Endothelial cell of umbilical vein (primary cell): Measurements from ENCODE around the gene INPP4B. TPM values are rescaled to one million over a fixed set of nuclear protein-coding genes. Genes with fewer than 3 reads are reported as not detected.
"Not testable (repeated sequence)": the region's sequence is repeated elsewhere in the genome, so short reads cannot be mapped to it uniquely, and the experiment has no call there.

Source experiments
- BruUV-seq: library from RNA; stranded (reverse); fragments of 400-500 nt; replicated peaks from 2 replicates; lab custom pipeline; 2021; lab: Mats Ljungman, UMichigan
- CTCF ChIA-PET: fragments of 300-600, 350-600 bp; sonication (Branson Sonifier 250); formaldehyde crosslinking; loops from one replicate; lab custom pipeline; 2021; ENCODE audit warnings: antibody characterized with exemption, inconsistent platforms; lab: Charles Lee
- POLR2A ChIA-PET: fragments of 300-600, 350-600 bp; sonication (Branson Sonifier 250); formaldehyde crosslinking; loops from one replicate; lab custom pipeline; 2021; ENCODE audit warnings: antibody characterized with exemption, inconsistent platforms; lab: Charles Lee
- DNase-seq: peaks from one replicate; pipeline ENCODE4 v3.0.0-alpha.2; 2011; ENCODE audit warnings: low read depth, low spot score
- FAIRE-seq: peaks from 2 replicates; lab custom pipeline; 2011; peaks lifted over from hg19 to GRCh38; lab: Jason Lieb, UNC
- H2AFZ ChIP-seq: 2 replicates; pipeline ENCODE4 v1.6.0; 2012; ENCODE audit warnings: low read depth, low read length, control low read depth, inconsistent platforms
- H3K27ac ChIP-seq: 2 replicates; pipeline ENCODE4 v1.5.1; 2011; ENCODE audit warnings: low read depth, mild to moderate bottlenecking, control low read depth, low read length, moderate library complexity; ENCODE audit not compliant: insufficient read depth
- H3K27me3 ChIP-seq, 2 experiments: 2 replicates each; pipeline versions ENCODE4 v1.6.0 to v1.6.1; 2011; ENCODE audit warnings: low read length in 2 of 2, mixed read lengths in 1 of 2; ENCODE audit not compliant: control insufficient read depth in 2 of 2, insufficient read depth in 2 of 2
- H3K36me3 ChIP-seq, 2 experiments: 2 replicates in 1 of 2; 3 replicates in 1 of 2; pipeline ENCODE4 v1.5.1; 2011; ENCODE audit warnings: low read length in 2 of 2, mild to moderate bottlenecking in 1 of 2, moderate library complexity in 1 of 2; ENCODE audit not compliant: control insufficient read depth in 2 of 2, insufficient read depth in 2 of 2; ENCODE audit errors: extremely low read depth in 1 of 2
- H3K4me1 ChIP-seq: 3 replicates; pipeline ENCODE4 v1.5.1; 2011; ENCODE audit warnings: mild to moderate bottlenecking, low read length; ENCODE audit not compliant: control insufficient read depth, insufficient read depth; ENCODE audit errors: extremely low read depth
- H3K4me2 ChIP-seq: 2 replicates; pipeline ENCODE4 v1.6.1; 2011; ENCODE audit warnings: low read length, control low read depth, mixed read lengths; ENCODE audit not compliant: insufficient read depth
- H3K4me3 ChIP-seq, 3 experiments: fragments of 200-600 bp in 1 of 3; sonication (generic), shearing (Covaris generic) in 1 of 3; replicated peaks in 1 of 3; 2 replicates each; pipeline ENCODE4 v1.5.1; 2011 to 2016; ENCODE audit warnings: control low read depth in 3 of 3, low read length in 3 of 3, mild to moderate bottlenecking in 2 of 3, inconsistent platforms in 1 of 3, low read depth in 1 of 3, moderate library complexity in 1 of 3; ENCODE audit not compliant: insufficient read depth in 1 of 3
- H3K79me2 ChIP-seq: 2 replicates; pipeline ENCODE4 v1.6.0; 2012; ENCODE audit warnings: low read length, inconsistent platforms; ENCODE audit not compliant: control insufficient read depth, insufficient read depth
- H3K9ac ChIP-seq: replicated peaks from 2 replicates; pipeline ENCODE3; 2011; ENCODE audit warnings: low read length, control low read depth; ENCODE audit not compliant: insufficient read depth; ENCODE audit errors: extremely low read depth
- H3K9me1 ChIP-seq: replicated peaks from 3 replicates; pipeline ENCODE4 v1.6.0; 2011; ENCODE audit warnings: mild to moderate bottlenecking, low read length; ENCODE audit not compliant: control insufficient read depth, insufficient read depth; ENCODE audit errors: extremely low read depth
- H3K9me3 ChIP-seq: replicated peaks from 2 replicates; pipeline ENCODE4 v1.5.1; 2012; ENCODE audit warnings: low read length, inconsistent platforms; ENCODE audit not compliant: control insufficient read depth, insufficient read depth
- H4K20me1 ChIP-seq: replicated peaks from 2 replicates; pipeline ENCODE3; 2011; ENCODE audit warnings: mild to moderate bottlenecking, low read length; ENCODE audit not compliant: control insufficient read depth, insufficient read depth; ENCODE audit errors: extremely low read depth
- FOS ChIP-seq: IDR thresholded peaks from 2 replicates; pipeline ENCODE4 v1.6.1; 2011; ENCODE audit warnings: mild to moderate bottlenecking, low read length, moderate library complexity, borderline replicate concordance; ENCODE audit not compliant: insufficient read depth
- GATA2 ChIP-seq: IDR thresholded peaks from 2 replicates; pipeline ENCODE4 v1.7.0; 2011; ENCODE audit warnings: low read depth, mild to moderate bottlenecking, moderate library complexity, mixed read lengths, low read length; ENCODE audit not compliant: insufficient read length, insufficient read depth
- JUN ChIP-seq: IDR thresholded peaks from 2 replicates; pipeline ENCODE4 v1.6.1; 2011; ENCODE audit warnings: borderline replicate concordance, low read depth; ENCODE audit not compliant: insufficient read length, insufficient read depth
- dilution Hi-C: fragments of 300-500 bp; cut with MboI; formaldehyde crosslinking; loops from one replicate; pipeline ENCODE4 v1.15.0; 2019; ENCODE audit warnings: low sequenced_read_pairs; ENCODE audit not compliant: extremely low pct_ligation_motif_present
- intact Hi-C: fragments of 100-400 bp; cut with micrococcal nuclease; formaldehyde crosslinking; loops from one replicate; pipeline ENCODE4 v1.10.0; 2022
- polyA plus RNA-seq, 4 experiments: library from polyadenylated mRNA; depleted of rRNA in 3 of 4; stranded (reverse) in 3 of 4; unstranded in 1 of 4; fragments of >200 nt; gene quantifications; 2 replicates each; pipeline versions ENCODE4 v1.2.1 to v1.2.3, GENCODE V29; 2011 to 2012; ENCODE audit warnings: missing spikeins in 1 of 4
- total RNA-seq: library from RNA; stranded (reverse); gene quantifications from 2 replicates; pipeline ENCODE4 v1.2.3, GENCODE V29; 2021

The INPP4B gene
- total and polyA plus RNA-seq, 2 donors (not counting 3 experiments of a cell fraction or from before 2014, with no cell fraction given): 0.41 to 3.1 TPM

- POLR2A ChIA-PET, dilution Hi-C loops, BruUV-seq: not testable (repeated sequence)
Measured at GRCh38 chr4:142066562-142066961, 779.5 kb downstream of the INPP4B start.

DNA sequence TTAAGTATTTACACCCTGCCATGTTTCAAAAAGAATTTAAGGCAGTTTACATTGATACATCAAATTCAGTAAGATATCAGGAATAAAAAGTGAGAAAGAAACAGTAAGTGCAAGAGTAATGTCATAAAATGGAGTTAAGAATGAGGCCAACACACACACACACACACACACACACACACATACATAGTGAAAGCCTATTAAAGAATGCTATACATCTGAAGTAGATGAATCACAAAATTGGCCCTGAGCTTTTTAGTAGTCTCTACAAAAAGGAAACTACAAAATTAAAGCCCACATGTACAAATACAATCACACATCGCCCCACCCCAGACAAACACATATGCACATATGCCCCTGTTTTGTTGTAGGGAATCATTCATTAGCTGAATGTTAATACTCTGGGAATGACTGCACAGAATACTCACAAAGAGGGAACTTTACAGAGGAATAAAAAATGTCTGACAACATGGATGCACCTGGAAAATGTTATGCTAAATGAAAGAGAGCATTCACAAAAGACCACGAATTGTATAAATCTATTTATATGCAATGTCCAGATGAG, 780.9 kb downstream of the INPP4B start:
- H3K9me1 ChIP-seq: no peaks in the 10 kb centered on the region
- no peaks in the 10 kb centered on the region for H4K20me1 ChIP-seq
- BruUV-seq: no TSS peak
- H3K27me3 ChIP-seq: no peaks in the 10 kb centered on the region
- TF ChIP-seq JUN (no peak), FOS (no peak), GATA2 (no peak)
- no peak overlapping the region for H3K4me3 ChIP-seq
- ChIA-PET CTCF (no interaction called here), POLR2A (no interaction called here)
- intact Hi-C loops: no loop called here
- H3K9ac ChIP-seq: no peak overlapping the region
- H3K36me3 ChIP-seq: no peaks in the 10 kb centered on the region
- H3K4me2 ChIP-seq: no peak overlapping the region
- DNase-seq (no peak), FAIRE-seq (no peak)
- H3K9me3 ChIP-seq: no peaks in the 10 kb centered on the region
- no peaks in the 10 kb centered on the region for H3K4me1 ChIP-seq
- dilution Hi-C loops: no loop called here
- no peaks in the 10 kb centered on the region for H3K79me2 ChIP-seq
- no peak overlapping the region for H3K27ac ChIP-seq
- H2AFZ ChIP-seq: no peak overlapping the region

More at GRCh38 chr4:142066562-142066961, 779.5 kb downstream of the INPP4B start:
- H3K79me2 ChIP-seq, FAIRE-seq, H2AFZ ChIP-seq, H3K9me3 ChIP-seq, H3K4me3 ChIP-seq, DNase-seq, H3K36me3 ChIP-seq, H4K20me1 ChIP-seq, H3K9me1 ChIP-seq, H3K27me3 ChIP-seq, H3K27ac ChIP-seq, H3K4me2 ChIP-seq, CTCF ChIA-PET, H3K9ac ChIP-seq, intact Hi-C loops, H3K4me1 ChIP-seq: not testable (repeated sequence)
